Mesothelial cell of epicardium (in vitro differentiated cells): ENCODE measurements around the gene PROB1. TPM values are rescaled to one million over a fixed set of nuclear protein-coding genes. Genes with fewer than 3 reads are reported as not detected.

Source experiments
- DNase-seq, 2 experiments: peaks; one replicate each; pipeline ENCODE4 v3.0.0; 2021; ENCODE audit warnings: low spot score in 2 of 2; ENCODE audit not compliant: unreplicated experiment in 2 of 2
- H3K27ac Mint-ChIP-seq: 2 replicates; pipeline ENCODE4 v1.8.0; 2021; ENCODE audit warnings: mixed read lengths
- H3K27me3 Mint-ChIP-seq: 2 replicates; pipeline ENCODE4 v1.8.0; 2021; ENCODE audit warnings: low read depth, mixed read lengths
- H3K36me3 Mint-ChIP-seq: 2 replicates; pipeline ENCODE4 v1.8.0; 2021; ENCODE audit warnings: mixed read lengths
- H3K4me1 Mint-ChIP-seq: 2 replicates; pipeline ENCODE4 v1.8.0; 2021; ENCODE audit warnings: mixed read lengths
- H3K4me3 Mint-ChIP-seq: 2 replicates; pipeline ENCODE4 v1.8.0; 2021; ENCODE audit warnings: mild to moderate bottlenecking, moderate library complexity, mixed read lengths
- H3K9me3 Mint-ChIP-seq: 2 replicates; pipeline ENCODE4 v1.8.0; 2021; ENCODE audit warnings: mixed read lengths
- total RNA-seq: library from RNA; stranded (reverse); gene quantifications from 3 replicates; pipeline ENCODE4 v1.2.1, GENCODE V29; 2021
- TF ChIP-seq, protein P1 (sequence below): fragments of 200-600 bp; sonication (generic); IDR thresholded peaks from one replicate; pipeline ENCODE4 v1.5.0; 2021; ENCODE audit warnings: antibody characterized with exemption; ENCODE audit not compliant: unreplicated experiment

Gene PROB1
- total RNA-seq, 1 donor from 2014 or later: 1.6 TPM

DNA sequence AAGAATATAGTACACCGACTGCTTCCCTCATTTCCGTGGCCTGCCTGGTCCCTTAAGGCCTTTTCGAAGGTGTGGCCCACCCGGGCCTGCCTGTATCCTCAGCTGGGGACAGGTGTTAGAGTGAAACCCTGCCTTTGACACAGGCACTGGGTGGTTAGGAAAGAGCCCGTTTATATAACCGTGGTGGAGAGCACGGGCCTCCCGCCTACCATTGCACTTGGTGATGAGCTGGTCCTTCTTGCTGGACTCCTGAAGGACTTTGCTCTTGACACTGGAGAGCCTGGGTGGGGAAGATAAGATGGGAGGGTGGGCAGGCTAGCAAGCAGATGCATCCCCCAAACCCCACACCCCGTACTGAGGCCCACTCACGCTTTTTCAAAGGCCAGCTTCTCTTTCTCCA is 6.6 kb upstream of the PROB1 start:
- Mint-ChIP-seq H3K4me1 (peaks cover 17% of the 10 kb centered on the region), H3K27ac (no peak overlapping the region), H3K27me3 (peaks cover 5% of the 10 kb centered on the region), H3K4me3 (no peak overlapping the region), H3K36me3 (peaks cover 4% of the 10 kb centered on the region), H3K9me3 (no peaks in the 10 kb centered on the region)
- TF ChIP-seq, protein P1, sequence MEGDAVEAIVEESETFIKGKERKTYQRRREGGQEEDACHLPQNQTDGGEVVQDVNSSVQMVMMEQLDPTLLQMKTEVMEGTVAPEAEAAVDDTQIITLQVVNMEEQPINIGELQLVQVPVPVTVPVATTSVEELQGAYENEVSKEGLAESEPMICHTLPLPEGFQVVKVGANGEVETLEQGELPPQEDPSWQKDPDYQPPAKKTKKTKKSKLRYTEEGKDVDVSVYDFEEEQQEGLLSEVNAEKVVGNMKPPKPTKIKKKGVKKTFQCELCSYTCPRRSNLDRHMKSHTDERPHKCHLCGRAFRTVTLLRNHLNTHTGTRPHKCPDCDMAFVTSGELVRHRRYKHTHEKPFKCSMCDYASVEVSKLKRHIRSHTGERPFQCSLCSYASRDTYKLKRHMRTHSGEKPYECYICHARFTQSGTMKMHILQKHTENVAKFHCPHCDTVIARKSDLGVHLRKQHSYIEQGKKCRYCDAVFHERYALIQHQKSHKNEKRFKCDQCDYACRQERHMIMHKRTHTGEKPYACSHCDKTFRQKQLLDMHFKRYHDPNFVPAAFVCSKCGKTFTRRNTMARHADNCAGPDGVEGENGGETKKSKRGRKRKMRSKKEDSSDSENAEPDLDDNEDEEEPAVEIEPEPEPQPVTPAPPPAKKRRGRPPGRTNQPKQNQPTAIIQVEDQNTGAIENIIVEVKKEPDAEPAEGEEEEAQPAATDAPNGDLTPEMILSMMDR: no peak
- no peak for DNase-seq

DNA sequence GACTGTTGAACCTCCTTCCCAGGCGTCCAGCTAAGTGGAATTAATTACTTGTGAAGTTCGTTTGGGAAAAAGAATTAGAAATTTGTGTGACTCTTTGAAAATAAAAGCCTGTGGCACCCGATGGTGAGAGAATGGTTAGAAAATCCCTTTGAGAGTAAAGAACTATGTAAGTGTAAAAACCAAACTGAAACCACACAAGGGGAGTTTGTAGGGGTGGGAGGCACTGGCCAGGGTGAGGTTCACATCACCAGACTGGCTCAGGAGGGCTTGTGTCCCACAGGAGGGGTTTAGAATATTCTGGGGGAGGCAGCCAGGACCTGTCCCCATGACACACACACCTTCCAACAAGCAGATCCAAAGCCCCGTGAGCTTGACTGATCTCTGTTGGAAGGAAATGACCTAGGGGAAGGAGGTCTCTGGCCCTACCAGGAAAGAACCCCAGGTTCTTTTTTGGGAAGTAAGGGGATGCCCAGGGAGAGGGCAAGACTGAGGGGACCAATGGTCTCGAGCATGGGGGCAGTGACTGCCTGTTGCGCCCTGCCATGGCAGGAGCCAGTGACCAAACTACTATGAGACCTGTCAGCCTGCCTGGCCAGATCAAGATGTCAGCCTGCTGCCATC is 4.7 kb upstream of the PROB1 start:
- H3K27me3 Mint-ChIP-seq: peaks cover 21% of the 10 kb centered on the region
- H3K27ac Mint-ChIP-seq: no peak overlapping the region
- TF ChIP-seq, protein P1: no peak
- H3K4me1 Mint-ChIP-seq: peaks cover 17% of the 10 kb centered on the region
- no peaks in the 10 kb centered on the region for H3K9me3 Mint-ChIP-seq
- H3K4me3 Mint-ChIP-seq: no peak overlapping the region
- H3K36me3 Mint-ChIP-seq: peaks cover 4% of the 10 kb centered on the region
- no peak for DNase-seq

DNA sequence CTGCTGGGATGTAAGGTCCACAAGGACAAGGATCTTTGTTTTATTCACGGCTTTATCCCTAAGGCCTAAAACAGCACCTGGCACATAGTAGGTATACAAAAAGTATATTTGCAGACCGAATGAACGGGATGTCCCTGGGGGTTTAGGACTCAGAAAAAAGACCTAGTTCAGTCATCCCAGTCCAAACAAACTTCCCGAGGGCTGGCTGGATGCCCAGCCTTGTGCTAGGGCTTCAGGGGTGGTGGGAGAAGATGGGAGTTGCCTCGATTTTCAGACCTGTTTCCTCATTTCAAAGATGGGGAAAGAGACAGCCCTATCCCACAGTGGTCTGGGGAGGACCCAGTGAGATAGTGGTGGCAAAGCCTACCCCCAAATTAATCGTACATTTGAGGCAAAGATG is 3.0 kb upstream of the PROB1 start:
- TF ChIP-seq, protein P1: no peak
- Mint-ChIP-seq H3K36me3 (peaks cover 4% of the 10 kb centered on the region), H3K9me3 (no peaks in the 10 kb centered on the region), H3K4me1 (peaks cover 10% of the 10 kb centered on the region), H3K27me3 (peaks cover 36% of the 10 kb centered on the region), H3K4me3 (no peak overlapping the region), H3K27ac (no peak overlapping the region)
- no peak for DNase-seq

DNA sequence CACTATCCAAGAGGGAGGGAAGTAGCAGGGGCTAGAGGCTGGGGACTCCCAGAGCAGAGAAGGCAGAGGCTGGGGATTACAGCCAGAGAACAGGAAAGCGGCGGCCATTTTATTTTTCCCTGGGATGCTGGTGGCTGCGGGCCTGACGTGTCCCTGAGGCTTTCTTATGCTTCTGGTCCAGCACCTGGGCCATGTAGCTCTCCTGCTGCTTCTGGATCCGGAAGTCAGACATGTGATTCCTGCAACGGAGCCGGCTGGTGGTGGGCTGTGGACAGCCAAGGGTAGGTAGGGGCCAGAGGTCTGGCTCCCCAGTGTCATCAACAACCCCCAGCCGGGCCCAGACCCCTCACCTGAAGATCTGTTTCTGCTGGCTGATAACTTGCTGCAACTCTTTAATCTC is 1.8 kb upstream of the PROB1 start:
- Mint-ChIP-seq H3K4me1 (peaks cover 13% of the 10 kb centered on the region), H3K4me3 (no peak overlapping the region), H3K27me3 (peaks cover 43% of the 10 kb centered on the region), H3K36me3 (peaks cover 4% of the 10 kb centered on the region), H3K9me3 (no peaks in the 10 kb centered on the region), H3K27ac (no peak overlapping the region)
- TF ChIP-seq, protein P1: no peak
- DNase-seq: no peak

DNA sequence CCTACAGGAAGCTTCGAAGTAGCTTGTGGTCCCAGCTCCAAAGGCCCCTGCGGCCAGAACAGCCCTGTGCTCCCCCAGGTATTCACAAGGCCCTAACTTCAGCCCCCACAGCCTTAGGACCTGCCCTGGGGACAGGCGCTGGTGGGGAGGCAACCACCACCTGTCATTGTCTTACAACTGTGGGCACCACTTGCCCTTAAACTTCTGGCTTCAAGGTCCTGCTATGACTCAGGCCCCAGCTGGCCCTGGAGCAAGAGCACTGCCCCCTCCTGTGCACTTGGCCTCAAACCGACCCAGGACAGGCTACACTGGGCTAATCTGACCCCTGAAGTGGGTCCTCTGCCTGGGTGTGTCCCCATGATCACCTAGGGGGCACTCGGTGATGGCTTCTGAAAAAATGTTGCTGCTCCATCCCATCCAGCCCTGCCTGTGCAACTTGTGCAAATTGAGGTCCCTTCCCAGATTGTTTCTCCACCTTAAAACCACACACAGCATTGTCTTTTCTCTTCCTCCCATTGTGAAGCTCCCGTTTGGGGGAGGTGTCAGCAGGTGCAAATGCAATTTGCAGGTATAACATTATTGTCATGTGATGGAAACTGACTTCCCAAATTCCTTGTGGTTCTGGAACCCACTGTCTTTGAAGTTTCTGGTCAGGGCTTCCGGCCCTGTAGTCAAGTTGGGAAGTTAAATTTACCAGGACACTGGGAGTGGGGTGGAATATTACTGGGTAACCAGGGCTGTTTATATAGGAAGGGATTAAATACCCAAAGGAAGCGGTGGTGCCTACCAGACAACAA is 1.1 kb upstream of the PROB1 start:
- TF ChIP-seq, protein P1: no peak
- Mint-ChIP-seq H3K27me3 (peaks cover 50% of the 10 kb centered on the region), H3K4me3 (no peak overlapping the region), H3K36me3 (peaks cover 4% of the 10 kb centered on the region), H3K27ac (no peak overlapping the region), H3K9me3 (no peaks in the 10 kb centered on the region), H3K4me1 (peaks cover 13% of the 10 kb centered on the region)
- DNase-seq: no peak
